SK-N-SH treated with all-trans-retinoic acid at 6 μM for 48 hours (cell line): ENCODE results near the gene EPS8L3.

Experiments used
- ATAC-seq: fragments of 200-7000 bp; cut with Tn5 transposase; 3 replicates; pipeline ENCODE4 v1.9.1; 2020; ENCODE audit warnings: mild to moderate bottlenecking, moderate library complexity
- ARNTL ChIP-seq: fragments of 450-650 bp; formaldehyde crosslinking; IDR thresholded peaks from 2 replicates; pipeline ENCODE4 v1.5.0; 2020; ENCODE audit warnings: low read depth, mild to moderate bottlenecking, moderate library complexity, borderline replicate concordance
- BACH2 ChIP-seq: fragments of 250-450 bp; sonication (Bioruptor Pico); IDR thresholded peaks from 2 replicates; pipeline ENCODE4 v1.9.0; 2021; ENCODE audit warnings: mild to moderate bottlenecking, borderline replicate concordance
- CREB5 ChIP-seq: fragments of 250-450 bp; sonication (Bioruptor Pico); IDR thresholded peaks from 2 replicates; pipeline ENCODE4 v1.5.1; 2020; ENCODE audit warnings: low read depth, mild to moderate bottlenecking, moderate library complexity
- CSRNP3 ChIP-seq: fragments of 250-450 bp; sonication (Bioruptor Pico); IDR thresholded peaks from 2 replicates; pipeline ENCODE4 v1.5.1; 2021; ENCODE audit warnings: mild to moderate bottlenecking, moderate library complexity
- GLIS3 ChIP-seq: fragments of 250-450 bp; sonication (Bioruptor Pico); IDR thresholded peaks from 2 replicates; pipeline ENCODE4 v1.5.0; 2020; ENCODE audit warnings: mild to moderate bottlenecking, moderate library complexity
- ISL1 ChIP-seq: fragments of 250-450 bp; sonication (Bioruptor Pico); IDR thresholded peaks from 2 replicates; pipeline ENCODE4 v2.1.2; 2022; ENCODE audit warnings: mild to moderate bottlenecking, moderate library complexity
- OSR1 ChIP-seq: fragments of 250-450 bp; sonication (Bioruptor Pico); IDR thresholded peaks from 2 replicates; pipeline ENCODE4 v1.8.0; 2022; ENCODE audit warnings: moderate library complexity, mild to moderate bottlenecking, inconsistent platforms
- PATZ1 ChIP-seq: fragments of 250-450 bp; sonication (Bioruptor Pico); IDR thresholded peaks from 2 replicates; pipeline ENCODE4 v1.8.0; 2020; ENCODE audit warnings: mild to moderate bottlenecking, moderate library complexity, borderline replicate concordance
- PPARA ChIP-seq: fragments of 250-450 bp; sonication (Bioruptor Pico); IDR thresholded peaks from 2 replicates; pipeline ENCODE4 v1.5.0; 2020; ENCODE audit warnings: mild to moderate bottlenecking, borderline replicate concordance
- RARB ChIP-seq: fragments of 250-450 bp; sonication (Bioruptor Pico); IDR thresholded peaks from 2 replicates; pipeline ENCODE4 v1.8.0; 2021; ENCODE audit warnings: mild to moderate bottlenecking, moderate library complexity
- TOX ChIP-seq: fragments of 250-450 bp; sonication (Bioruptor Pico); IDR thresholded peaks from 2 replicates; pipeline ENCODE4 v1.8.0; 2021; ENCODE audit warnings: mild to moderate bottlenecking, moderate library complexity, borderline replicate concordance
- TSHZ2 ChIP-seq: fragments of 250-450 bp; sonication (Bioruptor Pico); IDR thresholded peaks from 2 replicates; pipeline ENCODE4 v1.5.0; 2020; ENCODE audit warnings: mild to moderate bottlenecking, moderate library complexity
- ZC3H10 ChIP-seq: fragments of 250-450 bp; sonication (Bioruptor Pico); IDR thresholded peaks from 2 replicates; pipeline ENCODE4 v1.5.1; 2021; ENCODE audit warnings: mild to moderate bottlenecking, moderate library complexity
- ZFP30 ChIP-seq: fragments of 450-650 bp; formaldehyde crosslinking; IDR thresholded peaks from 2 replicates; pipeline ENCODE4 v1.5.0; 2022; ENCODE audit warnings: mild to moderate bottlenecking, moderate library complexity
- ZNF8 ChIP-seq: fragments of 450-650 bp; formaldehyde crosslinking; IDR thresholded peaks from 2 replicates; pipeline ENCODE4 v1.5.0; 2020; ENCODE audit warnings: mild to moderate bottlenecking, moderate library complexity
- TF ChIP-seq, protein P1 (sequence below): fragments of 250-450 bp; sonication (Bioruptor Pico); IDR thresholded peaks from 2 replicates; pipeline ENCODE4 v1.8.0; 2021; ENCODE audit warnings: low read depth, mild to moderate bottlenecking, moderate library complexity, borderline replicate concordance

EPS8L3 gene

DNA sequence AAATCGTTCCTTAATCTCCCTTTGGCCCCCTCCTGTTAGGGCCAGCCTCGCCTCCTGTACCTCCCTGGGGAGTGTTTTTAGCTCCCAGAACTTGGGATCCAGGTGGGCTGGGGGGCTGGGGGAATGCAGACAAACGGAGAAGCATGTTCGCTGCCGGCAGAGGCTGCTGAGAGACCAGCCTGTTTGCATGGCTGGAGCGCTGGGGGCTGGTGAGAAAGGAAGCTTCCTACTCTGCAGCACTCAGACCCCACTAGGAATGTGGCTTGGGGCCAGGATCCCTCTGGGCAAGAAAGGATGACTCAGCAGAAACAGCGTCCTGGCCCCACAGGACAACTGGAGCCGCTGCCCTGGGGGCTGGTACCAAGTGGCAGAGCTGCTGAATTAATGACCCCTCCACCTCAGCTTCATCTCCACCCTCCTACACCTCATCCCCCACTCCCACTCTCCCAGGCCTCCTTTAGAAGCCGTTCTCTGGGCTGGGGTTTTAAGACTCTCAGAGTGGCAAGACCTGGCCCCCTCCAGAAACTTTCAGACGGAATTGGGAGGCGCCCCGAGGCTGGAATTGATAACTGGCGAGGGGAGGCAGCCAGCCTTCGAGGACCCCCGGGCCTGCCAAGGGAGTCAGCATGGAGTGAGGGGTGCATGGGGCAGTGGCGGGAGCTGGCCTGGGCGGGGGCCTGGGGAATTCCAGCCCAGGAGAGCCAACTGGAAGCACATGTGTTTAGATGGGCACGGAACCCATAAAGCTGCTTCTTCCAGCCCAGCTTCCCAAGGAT is 28.5 kb upstream of the EPS8L3 start:
- peak; percentile 86 for ATAC-seq

DNA sequence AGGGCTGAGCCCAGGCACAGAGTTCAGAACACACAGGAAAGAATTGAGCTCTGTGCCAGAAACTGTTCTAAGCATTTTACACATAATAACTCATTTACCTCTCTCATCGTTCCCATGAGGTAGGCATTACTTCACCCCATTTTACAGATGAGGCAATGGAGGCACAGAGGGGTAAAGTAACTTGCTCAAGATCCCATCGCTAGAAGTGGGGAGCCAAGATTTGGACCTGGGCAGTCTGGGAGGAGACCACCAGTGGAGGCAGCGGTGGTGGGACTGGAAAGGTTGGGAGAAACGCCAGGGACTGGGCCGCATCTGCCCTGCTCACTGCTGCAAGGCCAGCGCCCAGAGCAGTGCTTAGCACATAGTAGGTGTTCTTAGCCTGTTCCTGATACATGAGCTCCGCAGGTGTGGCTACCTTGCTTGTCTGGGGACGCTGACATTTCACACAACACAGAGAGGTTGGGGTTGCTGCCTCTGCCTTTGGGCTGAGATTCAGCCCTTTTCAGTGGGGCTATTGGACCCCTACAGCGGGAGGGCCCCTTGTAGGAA is 27.8 kb upstream of the EPS8L3 start:
- ATAC-seq = peak; percentile 3; the same call in 2 of the 3 replicates
- TF ChIP-seq CREB5 (CRISPR knock-in tag) (no peak), CSRNP3 (CRISPR knock-in tag) (no peak), RARB (CRISPR knock-in tag) (no peak), OSR1 (CRISPR knock-in tag) (no peak), ZFP30 (no peak), GLIS3 (no peak), PPARA (CRISPR knock-in tag) (no peak), ZC3H10 (CRISPR knock-in tag) (no peak), TOX (CRISPR knock-in tag) (no peak)
- TF ChIP-seq, protein P1, sequence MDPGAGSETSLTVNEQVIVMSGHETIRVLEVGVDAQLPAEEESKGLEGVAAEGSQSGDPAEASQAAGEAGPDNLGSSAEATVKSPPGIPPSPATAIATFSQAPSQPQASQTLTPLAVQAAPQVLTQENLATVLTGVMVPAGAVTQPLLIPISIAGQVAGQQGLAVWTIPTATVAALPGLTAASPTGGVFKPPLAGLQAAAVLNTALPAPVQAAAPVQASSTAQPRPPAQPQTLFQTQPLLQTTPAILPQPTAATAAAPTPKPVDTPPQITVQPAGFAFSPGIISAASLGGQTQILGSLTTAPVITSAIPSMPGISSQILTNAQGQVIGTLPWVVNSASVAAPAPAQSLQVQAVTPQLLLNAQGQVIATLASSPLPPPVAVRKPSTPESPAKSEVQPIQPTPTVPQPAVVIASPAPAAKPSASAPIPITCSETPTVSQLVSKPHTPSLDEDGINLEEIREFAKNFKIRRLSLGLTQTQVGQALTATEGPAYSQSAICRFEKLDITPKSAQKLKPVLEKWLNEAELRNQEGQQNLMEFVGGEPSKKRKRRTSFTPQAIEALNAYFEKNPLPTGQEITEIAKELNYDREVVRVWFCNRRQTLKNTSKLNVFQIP = no peak
- TF ChIP-seq, all 23 proteins: peak for 0

More for the DNA sequence above, 28.5 kb upstream of the EPS8L3 start:
- no peak for TF ChIP-seq ZFP30
- TF ChIP-seq TSHZ2 (CRISPR knock-in tag) = no peak
- TF ChIP-seq ISL1 (CRISPR knock-in tag) = 0 out of 2 replicates have a peak, but pooled peaks have one; percentile 16
- peak; percentile 90; the same call in 1 of the 2 replicates for TF ChIP-seq BACH2 (CRISPR knock-in tag)
- TF ChIP-seq PATZ1 (CRISPR knock-in tag) = peak; percentile 70; the same call in 1 of the 2 replicates

- TF ChIP-seq BACH2 (CRISPR knock-in tag) (no peak), OSR1 (CRISPR knock-in tag) (no peak)
- peak; percentile 10; the same call in 2 of the 3 replicates for ATAC-seq
These were observed 27.2 kb upstream of the EPS8L3 start for GRCh38 chr1:109790735-109791494.

DNA sequence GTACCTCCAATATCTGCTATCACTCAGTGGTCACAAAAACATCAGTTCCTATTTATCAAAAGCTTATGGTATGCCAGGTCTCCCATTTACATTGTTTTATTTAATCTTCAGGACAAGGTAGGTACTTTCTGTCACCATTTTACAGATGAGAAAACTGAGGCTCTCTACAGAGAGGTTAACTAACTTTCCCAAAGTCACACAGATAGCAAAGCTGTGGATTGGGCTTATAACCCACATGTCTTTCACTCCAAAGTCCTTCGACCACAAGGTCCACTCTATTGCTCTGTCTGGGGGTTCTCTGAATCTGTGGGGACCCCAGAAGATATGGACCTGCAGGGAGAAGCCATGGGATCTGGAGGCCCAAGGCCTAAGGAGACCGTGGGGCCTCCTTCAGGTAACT is 26.6 kb upstream of the EPS8L3 start:
- no peak for ATAC-seq
- no peak for TF ChIP-seq TSHZ2 (CRISPR knock-in tag)
- no peak for TF ChIP-seq ZNF8 (CRISPR knock-in tag)
- TF ChIP-seq, protein P1 = no peak
- no peak for TF ChIP-seq ARNTL (CRISPR knock-in tag)
- no peak for TF ChIP-seq BACH2 (CRISPR knock-in tag)
- TF ChIP-seq ZC3H10 (CRISPR knock-in tag) = no peak
